IMR-90 (cell line): Measurements from ENCODE around the gene SLC4A9. TPM values are rescaled to one million over a fixed set of nuclear protein-coding genes. Genes with fewer than 3 reads are reported as not detected.

Source experiments
- ATAC-seq: fragments of 200-7000 bp; cut with Tn5 transposase; 2 replicates; pipeline ENCODE4 v1.9.1; 2020; ENCODE audit warnings: low read depth, mild to moderate bottlenecking, moderate library complexity
- BruUV-seq: library from RNA; stranded (reverse); fragments of 400-500 nt; replicated peaks from 2 replicates; lab custom pipeline; 2021; lab: Mats Ljungman, UMichigan
- CTCF ChIA-PET: fragments of 300-600 bp; formaldehyde crosslinking; extraction: SDS; loops from one replicate; lab custom pipeline; 2021; ENCODE audit warnings: antibody characterized with exemption; lab: Yijun Ruan, JAX
- POLR2A ChIA-PET: fragments of 300-600 bp; sonication (Branson Sonifier 250); formaldehyde crosslinking; loops from one replicate; lab custom pipeline; 2022; ENCODE audit warnings: antibody characterized with exemption; ENCODE audit not compliant: unreplicated experiment; lab: Charles Lee
- DNase-seq: peaks from one replicate; pipeline ENCODE4 v3.0.0; 2013
- H2AFZ ChIP-seq: replicated peaks from 2 replicates; pipeline ENCODE3; 2013; ENCODE audit warnings: low read length, mild to moderate bottlenecking; ENCODE audit not compliant: poor library complexity
- H2AK5ac ChIP-seq: 2 replicates; pipeline ENCODE4 v1.6.1; 2013; ENCODE audit warnings: low read depth, low read length, inconsistent platforms
- H2AK9ac ChIP-seq: replicated peaks from 2 replicates; pipeline ENCODE3; 2013; ENCODE audit warnings: mild to moderate bottlenecking, low read depth, low read length, moderate library complexity; ENCODE audit not compliant: poor library complexity
- H2BK120ac ChIP-seq: 2 replicates; pipeline ENCODE4 v1.6.1; 2013; ENCODE audit warnings: low read depth, low read length, inconsistent platforms
- H2BK15ac ChIP-seq: 3 replicates; pipeline ENCODE4 v1.6.1; 2013; ENCODE audit warnings: low read depth, low read length, inconsistent platforms
- H2BK20ac ChIP-seq: 2 replicates; pipeline ENCODE4 v1.6.1; 2013; ENCODE audit warnings: low read depth, mild to moderate bottlenecking, inconsistent platforms, low read length, moderate library complexity
- H2BK5ac ChIP-seq: 2 replicates; pipeline ENCODE4 v1.6.1; 2013; ENCODE audit warnings: mild to moderate bottlenecking, low read depth, low read length, inconsistent platforms; ENCODE audit not compliant: poor library complexity, severe bottlenecking
- H3K14ac ChIP-seq: replicated peaks from 2 replicates; pipeline ENCODE4 v1.6.1; 2013; ENCODE audit warnings: low read depth, low read length, inconsistent platforms
- H3K18ac ChIP-seq: 2 replicates; pipeline ENCODE4 v1.6.1; 2013; ENCODE audit warnings: low read depth, low read length, control low read depth
- H3K23ac ChIP-seq: 2 replicates; pipeline ENCODE4 v1.6.1; 2013; ENCODE audit warnings: low read depth, low read length, inconsistent platforms
- H3K27ac ChIP-seq: 2 replicates; pipeline ENCODE4 v1.5.1; 2013; ENCODE audit warnings: mild to moderate bottlenecking, control low read depth, low read length; ENCODE audit not compliant: insufficient read depth
- H3K27me3 ChIP-seq: 2 replicates; pipeline ENCODE4 v1.6.1; 2013; ENCODE audit warnings: low read length; ENCODE audit not compliant: control insufficient read depth, insufficient read depth
- H3K36me3 ChIP-seq: 2 replicates; pipeline ENCODE4 v1.6.1; 2013; ENCODE audit warnings: low read length, mixed read lengths; ENCODE audit not compliant: control insufficient read depth, insufficient read depth
- H3K4ac ChIP-seq: 2 replicates; pipeline ENCODE4 v1.6.1; 2013; ENCODE audit warnings: low read depth, low read length, inconsistent platforms
- H3K4me1 ChIP-seq: 2 replicates; pipeline ENCODE4 v1.6.1; 2013; ENCODE audit warnings: low read length, mixed read lengths; ENCODE audit not compliant: control insufficient read depth, insufficient read depth
- H3K4me2 ChIP-seq: 2 replicates; pipeline ENCODE4 v1.6.1; 2013; ENCODE audit warnings: low read depth, mild to moderate bottlenecking, control low read depth, low read length, moderate library complexity
- H3K4me3 ChIP-seq: 2 replicates; pipeline ENCODE4 v1.5.1; 2013; ENCODE audit warnings: low read depth, mild to moderate bottlenecking, control low read depth, low read length, moderate library complexity; ENCODE audit not compliant: insufficient read depth
- H3K56ac ChIP-seq: 2 replicates; pipeline ENCODE4 v1.6.1; 2013; ENCODE audit warnings: low read length, inconsistent platforms; ENCODE audit not compliant: insufficient read depth; ENCODE audit errors: extremely low read depth
- H3K79me1 ChIP-seq, 2 experiments: 2 replicates each; pipeline ENCODE4 v1.6.1; 2013; ENCODE audit warnings: low read length in 2 of 2, inconsistent platforms in 1 of 2, low read depth in 1 of 2
- H3K9ac ChIP-seq: 2 replicates; pipeline ENCODE4 v1.6.1; 2013; ENCODE audit warnings: low read depth, low read length, control low read depth
- H3K9me1 ChIP-seq: 2 replicates; pipeline ENCODE4 v1.6.1; 2013; ENCODE audit warnings: low read length, inconsistent platforms; ENCODE audit not compliant: insufficient read depth
- H3K9me3 ChIP-seq: 2 replicates; pipeline ENCODE4 v1.6.1; 2013; ENCODE audit warnings: low read length; ENCODE audit not compliant: control insufficient read depth, insufficient read depth
- H4K20me1 ChIP-seq: 2 replicates; pipeline ENCODE4 v1.6.1; 2013; ENCODE audit warnings: low read length, inconsistent platforms; ENCODE audit not compliant: insufficient read depth
- H4K5ac ChIP-seq: 2 replicates; pipeline ENCODE4 v1.6.1; 2013; ENCODE audit warnings: mild to moderate bottlenecking, low read depth, low read length, control low read depth
- H4K8ac ChIP-seq, 2 experiments: 2 replicates each; pipeline ENCODE4 v1.6.1; 2013; ENCODE audit warnings: low read depth in 2 of 2, low read length in 2 of 2, control low read depth in 1 of 2, inconsistent platforms in 1 of 2
- H4K91ac ChIP-seq: 2 replicates; pipeline ENCODE4 v1.6.1; 2013; ENCODE audit warnings: low read depth, low read length, inconsistent platforms; ENCODE audit not compliant: insufficient read depth
- CEBPB ChIP-seq: IDR thresholded peaks from 2 replicates; pipeline ENCODE4 v1.6.1; 2012; ENCODE audit warnings: low read depth, low read length, improper control_type of control experiment
- CHD1 ChIP-seq: IDR thresholded peaks from 2 replicates; pipeline ENCODE4 v1.6.1; 2012; ENCODE audit warnings: low read depth, low read length, improper control_type of control experiment
- CTCF ChIP-seq: conservative IDR thresholded peaks from 2 replicates; pipeline ENCODE4 v1.5.1; 2012; ENCODE audit warnings: mild to moderate bottlenecking, low read depth, low read length, improper control_type of control experiment
- MAFK ChIP-seq: IDR thresholded peaks from 2 replicates; pipeline ENCODE4 v1.6.1; 2012; ENCODE audit warnings: low read depth, low read length, improper control_type of control experiment
- POLR2A ChIP-seq: IDR thresholded peaks from 2 replicates; pipeline ENCODE4 v1.6.1; 2012; ENCODE audit warnings: mild to moderate bottlenecking, low read depth, low read length
- RCOR1 ChIP-seq: IDR thresholded peaks from 2 replicates; pipeline ENCODE4 v1.6.1; 2012; ENCODE audit warnings: mild to moderate bottlenecking, low read length, improper control_type of control experiment; ENCODE audit not compliant: insufficient replicate concordance
- SMC3 ChIP-seq: fragments of 150-350 bp; IDR thresholded peaks from 2 replicates; pipeline ENCODE4 v1.6.1; 2016; ENCODE audit warnings: low read depth, mild to moderate bottlenecking, antibody characterized with exemption, low read length, moderate library complexity
- USF2 ChIP-seq: fragments of 150-350 bp; IDR thresholded peaks from 2 replicates; pipeline ENCODE4 v1.6.1; 2017; ENCODE audit warnings: mild to moderate bottlenecking, antibody characterized with exemption, low read length, low read depth
- dilution Hi-C: fragments of 300-500 bp; cut with HindIII; formaldehyde crosslinking; loops from one replicate; pipeline ENCODE4 v1.14.3; 2018; ENCODE audit warnings: low sequenced_read_pairs; ENCODE audit not compliant: unreplicated experiment
- in situ Hi-C: fragments of 300-500 bp; cut with MboI; formaldehyde crosslinking; loops from 3 replicates; pipeline ENCODE4 v1.14.3; 2019; ENCODE audit warnings: low sequenced_read_pairs, inconsistent platforms, mixed read lengths
- intact Hi-C: fragments of 100-400 bp; cut with micrococcal nuclease; formaldehyde crosslinking; loops from 2 replicates; pipeline ENCODE4 v1.10.0; 2022
- polyA plus RNA-seq, 3 experiments: library from polyadenylated mRNA; depleted of rRNA; stranded (reverse); fragments of >200 nt; gene quantifications; 2 replicates each; pipeline ENCODE4 v1.2.3, GENCODE V29; 2012; ENCODE audit warnings: low replicate concordance in 1 of 3
- total RNA-seq: library from RNA; depleted of rRNA; stranded (reverse); fragments of >200 nt; gene quantifications from 2 replicates; pipeline ENCODE4 v1.2.3, GENCODE V29; 2012

Gene SLC4A9
- total and polyA plus RNA-seq, 2 of the 4 experiments (the other 2 are of a cell fraction) = not detected

GRCh38 chr5:140398379-140398811, 38.4 kb downstream of the SLC4A9 start:
- H2BK5ac ChIP-seq = no peak overlapping the region
- BruUV-seq = no TSS peak
- H3K79me1 ChIP-seq = peaks cover 3 to 19% of the 10 kb centered on the region in 2 experiments; a peak in 2 of 4 replicates
- no peak overlapping the region for H3K4me2 ChIP-seq
- ATAC-seq = no peak
- no peak overlapping the region for H2AFZ ChIP-seq
- no peak overlapping the region for H3K18ac ChIP-seq
- H3K23ac ChIP-seq = no peak overlapping the region
- H3K4ac ChIP-seq = no peak overlapping the region
- H2BK120ac ChIP-seq = no peak overlapping the region
- no peak for DNase-seq
- H3K36me3 ChIP-seq = no peaks in the 10 kb centered on the region
- H2AK9ac ChIP-seq = no peak overlapping the region
- POLR2A ChIA-PET = no interaction called here
- no peaks in the 10 kb centered on the region for H3K9me3 ChIP-seq
- no peaks in the 10 kb centered on the region for H3K9me1 ChIP-seq
- H4K91ac ChIP-seq = no peak overlapping the region
- no peak overlapping the region for H4K8ac ChIP-seq
- no peak overlapping the region for H2BK15ac ChIP-seq
- no peak overlapping the region for H3K4me3 ChIP-seq
- H2AK5ac ChIP-seq = no peak overlapping the region
- no peak overlapping the region for H2BK20ac ChIP-seq
- no peak for TF ChIP-seq USF2
- no peak for TF ChIP-seq SMC3
- TF ChIP-seq CEBPB = peak; percentile 78
- TF ChIP-seq RCOR1 = no peak
- TF ChIP-seq CTCF = no peak
- TF ChIP-seq MAFK = no peak
- TF ChIP-seq POLR2A = no peak
- TF ChIP-seq CHD1 = no peak
- dilution Hi-C loops = no loop called here
- H3K9ac ChIP-seq = no peak overlapping the region
- in situ Hi-C loops = no loop called here
- H3K27me3 ChIP-seq = no peaks in the 10 kb centered on the region
- intact Hi-C loops = no loop called here
- H3K4me1 ChIP-seq = no peaks in the 10 kb centered on the region
- H3K14ac ChIP-seq = no peak overlapping the region
- no peak overlapping the region for H4K5ac ChIP-seq
- no peak overlapping the region for H3K27ac ChIP-seq
- H3K56ac ChIP-seq = no peak overlapping the region
- peaks cover 14% of the 10 kb centered on the region for H4K20me1 ChIP-seq
- CTCF ChIA-PET = no interaction called here
